ENCODE results near the gene INAFM1.
"Not testable (repeated sequence)": the region's sequence is repeated elsewhere in the genome, so short reads cannot be mapped to it uniquely, and the experiment has no call there.

Gene INAFM1

GRCh38 chr19:47284324-47284899, 9.7 kb downstream of the INAFM1 start:
- H3K27me3 Mint-ChIP-seq = no peaks in the 10 kb centered on the region
- ATAC-seq (replicated peaks) (peak; percentile 31), DNase-seq (peak; percentile 64 to 66 (median 66))
- H3K27ac Mint-ChIP-seq = no peak overlapping the region
- H3K4me3 Mint-ChIP-seq = no peak overlapping the region
- peaks cover 3% of the 10 kb centered on the region for H3K36me3 Mint-ChIP-seq (ENCODE audit: insufficient read depth)
- peaks cover 5 to 6% of the 10 kb centered on the region in 2 donors for H3K4me1 Mint-ChIP-seq (ENCODE audit: low read depth in 2 of 2)
- no peaks in the 10 kb centered on the region for H3K9me3 Mint-ChIP-seq

GRCh38 chr19:47296036-47296435, 21.4 kb downstream of the INAFM1 start:
- DNase-seq (peak; percentile 80 to 89 (median 83)), ATAC-seq (replicated peaks) (peak; percentile 92)
- no peaks in the 10 kb centered on the region for H3K27me3 Mint-ChIP-seq
- H3K4me1 Mint-ChIP-seq (ENCODE audit: low read depth in 2 of 2) = peaks cover 13 to 17% of the 10 kb centered on the region in 2 donors
- no peaks in the 10 kb centered on the region for H3K9me3 Mint-ChIP-seq
- peak overlapping the region in 1 of 2 donors; percentile 87 for H3K27ac Mint-ChIP-seq
- H3K36me3 Mint-ChIP-seq (ENCODE audit: insufficient read depth) = no peaks in the 10 kb centered on the region
- no peak overlapping the region for H3K4me3 Mint-ChIP-seq

GRCh38 chr19:47300867-47301266, 26.2 kb downstream of the INAFM1 start:
- DNase-seq; H3K36me3 Mint-ChIP-seq (ENCODE audit: insufficient read depth); H3K9me3 Mint-ChIP-seq; ATAC-seq (replicated peaks); H3K27me3 Mint-ChIP-seq; H3K27ac Mint-ChIP-seq: not testable (repeated sequence)
- Mint-ChIP-seq H3K4me1 (ENCODE audit: low read depth in 2 of 2) (peaks cover 18 to 21% of the 10 kb centered on the region in 2 donors), H3K4me3 (peak overlapping the region in 1 of 2 donors; percentile 22)

GRCh38 chr19:47302249-47302648, 27.6 kb downstream of the INAFM1 start:
- Mint-ChIP-seq H3K27ac (no peak overlapping the region), H3K4me3 (no peak overlapping the region), H3K36me3 (ENCODE audit: insufficient read depth) (no peaks in the 10 kb centered on the region), H3K9me3 (no peaks in the 10 kb centered on the region), H3K4me1 (ENCODE audit: low read depth in 2 of 2) (peaks cover 13 to 14% of the 10 kb centered on the region in 2 donors), H3K27me3 (peaks cover 12 to 20% of the 10 kb centered on the region in 2 donors)
- DNase-seq = no peak
- no peak for ATAC-seq (replicated peaks)

- no peaks in the 10 kb centered on the region for H3K9me3 Mint-ChIP-seq
- ATAC-seq (replicated peaks) (no peak), DNase-seq (no peak)
- no peak overlapping the region for H3K27ac Mint-ChIP-seq
- H3K27me3 Mint-ChIP-seq = peaks cover 13 to 26% of the 10 kb centered on the region in 2 donors
- H3K36me3 Mint-ChIP-seq (ENCODE audit: insufficient read depth) = no peaks in the 10 kb centered on the region
- peak overlapping the region in 1 of 2 donors; percentile 6 for H3K4me3 Mint-ChIP-seq
- peaks cover 13 to 14% of the 10 kb centered on the region in 2 donors for H3K4me1 Mint-ChIP-seq (ENCODE audit: low read depth in 2 of 2)
Observed at GRCh38 chr19:47303966-47304365, 29.3 kb downstream of the INAFM1 start.

GRCh38 chr19:47305309-47305751, 30.6 kb downstream of the INAFM1 start:
- peak; percentile 42 for ATAC-seq (replicated peaks)
- Mint-ChIP-seq H3K27me3 (peaks cover 17 to 40% of the 10 kb centered on the region in 2 donors), H3K4me1 (ENCODE audit: low read depth in 2 of 2) (peaks cover 10% of the 10 kb centered on the region in 2 donors), H3K4me3 (peak overlapping the region in 1 of 2 donors; percentile 34), H3K9me3 (no peaks in the 10 kb centered on the region), H3K36me3 (ENCODE audit: insufficient read depth) (no peaks in the 10 kb centered on the region), H3K27ac (no peak overlapping the region)
- peak; percentile 47 to 50 (median 48) for DNase-seq

- DNase-seq (no peak), ATAC-seq (replicated peaks) (no peak)
- H3K9me3 Mint-ChIP-seq = no peaks in the 10 kb centered on the region
- peaks cover 27 to 50% of the 10 kb centered on the region in 2 donors for H3K27me3 Mint-ChIP-seq
- peaks cover 5 to 6% of the 10 kb centered on the region in 2 donors for H3K4me1 Mint-ChIP-seq (ENCODE audit: low read depth in 2 of 2)
- H3K27ac Mint-ChIP-seq = no peak overlapping the region
- no peak overlapping the region for H3K4me3 Mint-ChIP-seq
- no peaks in the 10 kb centered on the region for H3K36me3 Mint-ChIP-seq (ENCODE audit: insufficient read depth)
Observed at GRCh38 chr19:47306303-47306702, 31.6 kb downstream of the INAFM1 start.

GRCh38 chr19:47309038-47309437, 34.4 kb downstream of the INAFM1 start:
- no peak for DNase-seq
- Mint-ChIP-seq H3K9me3 (no peaks in the 10 kb centered on the region), H3K27ac (no peak overlapping the region), H3K36me3 (ENCODE audit: insufficient read depth) (no peaks in the 10 kb centered on the region), H3K4me3 (no peak overlapping the region), H3K4me1 (ENCODE audit: low read depth in 2 of 2) (peaks cover 5 to 6% of the 10 kb centered on the region in 2 donors), H3K27me3 (peaks cover 27 to 52% of the 10 kb centered on the region in 2 donors)
- ATAC-seq (replicated peaks) = no peak

GRCh38 chr19:47309608-47310007, 34.9 kb downstream of the INAFM1 start, which contains the start of gene C5AR1:
Gene C5AR1, plus strand, starts transcription at chr19:47309861. Its CDS starts 35 bp downstream, at chr19:47309896.
- peak within 1 kb of the TSS in 1 of 2 donors; percentile 29 for H3K4me3 Mint-ChIP-seq
- no peaks in the 10 kb centered on the region for H3K36me3 Mint-ChIP-seq (ENCODE audit: insufficient read depth)
- no peaks in the 10 kb centered on the region for H3K9me3 Mint-ChIP-seq
- H3K27ac Mint-ChIP-seq = no peak within 1 kb of the TSS
- ATAC-seq (replicated peaks) = no peak
- H3K4me1 Mint-ChIP-seq (ENCODE audit: low read depth in 2 of 2) = peaks cover 5 to 6% of the 10 kb centered on the region in 2 donors
- DNase-seq = no peak
- H3K27me3 Mint-ChIP-seq = peaks cover 27 to 52% of the 10 kb centered on the region in 2 donors

- H3K36me3 Mint-ChIP-seq (ENCODE audit: insufficient read depth) = peaks cover 2% of the 10 kb centered on the region
- ATAC-seq (replicated peaks) (no peak), DNase-seq (no peak)
- no peak overlapping the region for H3K27ac Mint-ChIP-seq
- H3K9me3 Mint-ChIP-seq = no peaks in the 10 kb centered on the region
- H3K4me1 Mint-ChIP-seq (ENCODE audit: low read depth in 2 of 2) = peaks cover 1 to 2% of the 10 kb centered on the region in 2 donors
- H3K4me3 Mint-ChIP-seq = peak overlapping the region in 1 of 2 donors; percentile 29
- peaks cover 31 to 52% of the 10 kb centered on the region in 2 donors for H3K27me3 Mint-ChIP-seq
Observed at GRCh38 chr19:47310323-47310722, 35.6 kb downstream of the INAFM1 start.

GRCh38 chr19:47310819-47311218, 36.1 kb downstream of the INAFM1 start:
- DNase-seq (no peak), ATAC-seq (replicated peaks) (no peak)
- Mint-ChIP-seq H3K4me3 (peak overlapping the region in 1 of 2 donors; percentile 29), H3K36me3 (ENCODE audit: insufficient read depth) (peaks cover 4% of the 10 kb centered on the region), H3K27me3 (peaks cover 33 to 53% of the 10 kb centered on the region in 2 donors), H3K4me1 (ENCODE audit: low read depth in 2 of 2) (no peaks in the 10 kb centered on the region), H3K27ac (no peak overlapping the region), H3K9me3 (no peaks in the 10 kb centered on the region)

- no peaks in the 10 kb centered on the region for H3K9me3 Mint-ChIP-seq
- ATAC-seq (replicated peaks) (no peak), DNase-seq (no peak)
- no peak overlapping the region for H3K4me3 Mint-ChIP-seq
- H3K27me3 Mint-ChIP-seq = peaks cover 32 to 40% of the 10 kb centered on the region in 2 donors
- H3K27ac Mint-ChIP-seq = no peak overlapping the region
- peaks cover 4% of the 10 kb centered on the region for H3K36me3 Mint-ChIP-seq (ENCODE audit: insufficient read depth)
- no peaks in the 10 kb centered on the region for H3K4me1 Mint-ChIP-seq (ENCODE audit: low read depth in 2 of 2)
Observed at GRCh38 chr19:47312366-47313006, 37.8 kb downstream of the INAFM1 start.

- ATAC-seq (replicated peaks) = no peak
- Mint-ChIP-seq H3K4me3 (no peak overlapping the region), H3K27ac (no peak overlapping the region), H3K9me3 (no peaks in the 10 kb centered on the region), H3K36me3 (ENCODE audit: insufficient read depth) (peaks cover 4% of the 10 kb centered on the region), H3K27me3 (peaks cover 32 to 37% of the 10 kb centered on the region in 2 donors), H3K4me1 (ENCODE audit: low read depth in 2 of 2) (no peaks in the 10 kb centered on the region)
- DNase-seq = no peak
Observed at GRCh38 chr19:47313754-47314295, 39.1 kb downstream of the INAFM1 start.
